ENCODE results near the gene B4GALT6.

Gene B4GALT6

GRCh38 chr18:31583185-31583854 is 101.1 kb downstream of the B4GALT6 start:
- no peak overlapping the region for H3K9ac ChIP-seq (ENCODE audit: low read depth, low read length)
- H3K4me3 ChIP-seq (ENCODE audit: low read length), result no peak overlapping the region
- H3K9me3 ChIP-seq (replicated peaks; ENCODE audit: low read length), result no peaks in the 10 kb centered on the region
- H3K4me1 ChIP-seq (ENCODE audit: control insufficient read depth, insufficient read depth, low read length), result no peaks in the 10 kb centered on the region
- no peaks in the 10 kb centered on the region for H3K36me3 ChIP-seq (ENCODE audit: insufficient read depth, low read length)
- no peaks in the 10 kb centered on the region for H3K27me3 ChIP-seq (ENCODE audit: control insufficient read depth, insufficient read depth, low read length)
- no peak overlapping the region for H3K4me2 ChIP-seq (ENCODE audit: low read length)

- H3K36me3 ChIP-seq (ENCODE audit: insufficient read depth, low read length), result no peaks in the 10 kb centered on the region
- no peak overlapping the region for H3K4me3 ChIP-seq (ENCODE audit: low read length)
- H3K4me1 ChIP-seq (ENCODE audit: control insufficient read depth, insufficient read depth, low read length), result no peaks in the 10 kb centered on the region
- H3K9ac ChIP-seq (ENCODE audit: low read depth, low read length), result no peak overlapping the region
- H3K4me2 ChIP-seq (ENCODE audit: low read length), result no peak overlapping the region
- H3K27me3 ChIP-seq (ENCODE audit: control insufficient read depth, insufficient read depth, low read length), result no peaks in the 10 kb centered on the region
- no peaks in the 10 kb centered on the region for H3K9me3 ChIP-seq (replicated peaks; ENCODE audit: low read length)
These were observed 102.7 kb downstream of the B4GALT6 start for GRCh38 chr18:31581498-31582197.

GRCh38 chr18:31579375-31579774 is 105.0 kb downstream of the B4GALT6 start:
- no peak overlapping the region for H3K9ac ChIP-seq (ENCODE audit: low read depth, low read length)
- no peaks in the 10 kb centered on the region for H3K4me1 ChIP-seq (ENCODE audit: control insufficient read depth, insufficient read depth, low read length)
- no peaks in the 10 kb centered on the region for H3K27me3 ChIP-seq (ENCODE audit: control insufficient read depth, insufficient read depth, low read length)
- H3K4me3 ChIP-seq (ENCODE audit: low read length), result no peak overlapping the region
- H3K36me3 ChIP-seq (ENCODE audit: insufficient read depth, low read length), result no peaks in the 10 kb centered on the region
- no peaks in the 10 kb centered on the region for H3K9me3 ChIP-seq (replicated peaks; ENCODE audit: low read length)
- H3K4me2 ChIP-seq (ENCODE audit: low read length), result no peak overlapping the region

DNA sequence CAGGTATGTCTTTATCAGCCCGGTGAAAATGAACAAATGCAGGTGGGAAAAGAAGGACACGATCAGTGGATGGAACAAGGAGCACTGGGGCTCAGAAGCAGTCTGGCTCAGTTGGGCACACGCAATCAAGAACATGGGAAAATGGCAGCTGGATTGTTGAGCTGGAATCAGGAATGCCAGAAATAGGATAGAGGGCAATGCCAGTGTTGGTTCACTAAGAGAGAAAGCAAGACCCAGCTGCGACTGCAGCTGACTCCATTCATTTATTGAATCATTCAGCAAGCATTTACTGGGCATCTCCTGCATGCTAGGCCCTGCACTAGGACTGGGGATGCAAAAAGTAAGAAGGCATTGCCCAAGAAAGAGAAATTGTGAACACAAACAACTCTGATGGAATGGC is 106.3 kb downstream of the B4GALT6 start:
- H3K4me2 ChIP-seq (ENCODE audit: low read length), result no peak overlapping the region
- H3K9me3 ChIP-seq (replicated peaks; ENCODE audit: low read length), result no peaks in the 10 kb centered on the region
- H3K4me3 ChIP-seq (ENCODE audit: low read length), result no peak overlapping the region
- no peak overlapping the region for H3K9ac ChIP-seq (ENCODE audit: low read depth, low read length)
- H3K36me3 ChIP-seq (ENCODE audit: insufficient read depth, low read length), result no peaks in the 10 kb centered on the region
- H3K27me3 ChIP-seq (ENCODE audit: control insufficient read depth, insufficient read depth, low read length), result no peaks in the 10 kb centered on the region
- H3K4me1 ChIP-seq (ENCODE audit: control insufficient read depth, insufficient read depth, low read length), result no peaks in the 10 kb centered on the region

- Histone ChIP-seq H3K4me3 (ENCODE audit: low read length) (no peak overlapping the region), H3K4me1 (ENCODE audit: control insufficient read depth, insufficient read depth, low read length) (no peaks in the 10 kb centered on the region), H3K4me2 (ENCODE audit: low read length) (no peak overlapping the region), H3K9me3 (replicated peaks; ENCODE audit: low read length) (no peaks in the 10 kb centered on the region), H3K36me3 (ENCODE audit: insufficient read depth, low read length) (no peaks in the 10 kb centered on the region), H3K9ac (ENCODE audit: low read depth, low read length) (no peak overlapping the region), H3K27me3 (ENCODE audit: control insufficient read depth, insufficient read depth, low read length) (no peaks in the 10 kb centered on the region)
These were observed 107.2 kb downstream of the B4GALT6 start for GRCh38 chr18:31577195-31577594.

DNA sequence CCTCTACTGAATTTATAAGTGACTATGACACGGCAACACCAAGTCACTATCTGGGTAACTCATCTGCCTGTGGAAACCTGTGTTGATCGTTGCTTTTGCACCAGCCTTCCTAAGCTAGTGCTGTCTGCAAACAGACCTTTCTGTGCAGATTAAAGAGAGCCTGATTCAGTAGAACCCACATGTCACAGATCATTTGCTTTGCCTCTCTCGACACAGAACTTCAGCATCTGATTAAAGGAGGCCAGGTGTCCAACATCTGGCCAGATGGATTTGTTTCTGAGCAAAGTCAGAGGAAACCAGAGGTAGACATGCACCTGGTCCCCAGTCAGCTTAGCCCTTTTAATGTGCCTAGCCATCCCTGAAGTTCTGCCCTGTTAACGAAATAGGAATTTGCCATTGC is 107.7 kb downstream of the B4GALT6 start:
- no peaks in the 10 kb centered on the region for H3K27me3 ChIP-seq (ENCODE audit: control insufficient read depth, insufficient read depth, low read length)
- no peak overlapping the region for H3K4me3 ChIP-seq (ENCODE audit: low read length)
- no peaks in the 10 kb centered on the region for H3K9me3 ChIP-seq (replicated peaks; ENCODE audit: low read length)
- no peaks in the 10 kb centered on the region for H3K36me3 ChIP-seq (ENCODE audit: insufficient read depth, low read length)
- H3K4me2 ChIP-seq (ENCODE audit: low read length), result no peak overlapping the region
- no peak overlapping the region for H3K9ac ChIP-seq (ENCODE audit: low read depth, low read length)
- H3K4me1 ChIP-seq (ENCODE audit: control insufficient read depth, insufficient read depth, low read length), result no peaks in the 10 kb centered on the region

DNA sequence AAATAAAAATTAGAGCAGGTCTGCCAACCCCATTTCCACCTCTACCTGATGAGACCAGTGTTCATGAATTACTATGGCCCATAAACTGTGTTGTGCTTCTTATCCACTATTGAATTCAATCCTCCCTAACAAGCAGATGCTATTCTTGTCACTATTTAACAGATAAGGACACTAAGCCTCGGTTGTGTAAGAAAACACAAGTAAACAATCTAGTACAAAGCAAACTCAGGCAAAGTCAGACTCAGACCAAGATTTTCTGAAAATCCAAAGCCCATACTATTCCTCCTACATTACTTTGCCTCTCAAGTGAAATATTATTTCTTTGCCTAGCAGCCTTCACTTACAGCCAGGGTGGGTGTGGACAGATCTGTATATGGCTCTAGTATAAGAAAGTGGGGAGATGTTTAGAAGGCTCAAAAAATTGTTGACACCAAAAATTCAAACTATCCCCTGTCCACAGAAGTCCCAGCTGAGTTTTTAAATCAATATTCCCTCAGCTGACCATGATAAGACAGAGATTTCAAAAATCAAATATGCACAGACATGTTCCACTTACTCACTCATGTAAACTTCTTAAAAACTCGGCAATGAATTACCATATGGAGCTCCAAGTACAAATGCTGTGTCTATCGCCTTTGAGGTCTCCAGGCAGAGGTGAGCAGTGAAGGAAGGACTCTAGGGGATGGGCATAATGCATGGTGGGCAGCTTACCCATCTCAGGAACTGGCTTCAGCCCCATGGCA is 108.7 kb downstream of the B4GALT6 start:
- no peak overlapping the region for H3K4me2 ChIP-seq (ENCODE audit: low read length)
- H3K9ac ChIP-seq (ENCODE audit: low read depth, low read length), result no peak overlapping the region
- H3K4me3 ChIP-seq (ENCODE audit: low read length), result no peak overlapping the region
- no peaks in the 10 kb centered on the region for H3K36me3 ChIP-seq (ENCODE audit: insufficient read depth, low read length)
- no peaks in the 10 kb centered on the region for H3K4me1 ChIP-seq (ENCODE audit: control insufficient read depth, insufficient read depth, low read length)
- H3K9me3 ChIP-seq (replicated peaks; ENCODE audit: low read length), result no peaks in the 10 kb centered on the region
- no peaks in the 10 kb centered on the region for H3K27me3 ChIP-seq (ENCODE audit: control insufficient read depth, insufficient read depth, low read length)

DNA sequence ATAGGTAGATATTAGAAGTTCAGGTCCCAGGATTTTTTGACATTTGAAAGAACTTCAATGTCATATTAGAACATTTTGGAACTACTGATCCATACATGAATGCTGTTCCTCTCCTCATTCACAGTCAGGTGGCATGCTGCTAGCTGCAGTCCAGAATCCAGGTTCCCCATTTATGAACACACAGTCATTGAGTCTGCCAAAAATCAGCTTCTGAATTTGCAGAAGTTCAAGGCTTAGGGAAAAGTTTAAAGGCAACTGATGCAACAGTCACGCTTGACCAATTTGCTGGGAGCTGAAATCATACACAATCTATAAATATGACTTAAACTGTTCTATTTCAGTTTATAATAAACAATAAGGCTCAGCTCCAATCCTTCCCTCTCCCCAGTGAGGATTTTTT is 110.0 kb downstream of the B4GALT6 start:
- Histone ChIP-seq H3K4me3 (ENCODE audit: low read length) (no peak overlapping the region), H3K9ac (ENCODE audit: low read depth, low read length) (no peak overlapping the region), H3K36me3 (ENCODE audit: insufficient read depth, low read length) (no peaks in the 10 kb centered on the region), H3K4me2 (ENCODE audit: low read length) (no peak overlapping the region), H3K4me1 (ENCODE audit: control insufficient read depth, insufficient read depth, low read length) (no peaks in the 10 kb centered on the region), H3K27me3 (ENCODE audit: control insufficient read depth, insufficient read depth, low read length) (no peaks in the 10 kb centered on the region), H3K9me3 (replicated peaks; ENCODE audit: low read length) (no peaks in the 10 kb centered on the region)

Measured in skeletal muscle satellite cell (primary cell).